Measurements from ENCODE around the gene STON2.
A peak's percentile ranks its signal among the peaks of the same experiment; 100 is the strongest.
"Not testable (repeated sequence)": the region's sequence is repeated elsewhere in the genome, so short reads cannot be mapped to it uniquely, and the experiment has no call there.

The STON2 gene

GRCh38 chr14:81263777-81264410 is 136.2 kb downstream of the STON2 start:
- DNase-seq = no peak

GRCh38 chr14:81261176-81261575 is 138.9 kb downstream of the STON2 start:
- no peak for DNase-seq

DNA sequence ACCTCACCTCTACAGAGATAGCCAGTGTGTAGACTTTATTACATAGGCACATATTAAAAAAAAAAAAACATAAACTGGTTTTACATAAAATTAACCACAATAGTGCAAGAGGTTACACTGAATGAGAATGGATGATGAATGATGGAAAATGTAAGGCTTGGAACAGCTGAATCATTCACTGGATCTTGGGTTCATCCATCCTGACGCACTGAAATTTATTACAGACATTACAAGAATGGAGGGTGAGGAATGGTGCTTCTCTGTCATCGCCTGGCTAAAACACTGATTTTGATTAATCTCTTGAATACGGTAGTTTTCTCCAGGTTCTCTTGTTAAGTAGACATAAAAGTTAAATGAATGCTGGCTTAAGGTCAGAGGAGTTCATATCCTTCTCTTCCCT is 139.4 kb downstream of the STON2 start:
- DNase-seq = no peak

- DNase-seq = no peak
Observed at GRCh38 chr14:81256289-81256960, 143.7 kb downstream of the STON2 start.

DNA sequence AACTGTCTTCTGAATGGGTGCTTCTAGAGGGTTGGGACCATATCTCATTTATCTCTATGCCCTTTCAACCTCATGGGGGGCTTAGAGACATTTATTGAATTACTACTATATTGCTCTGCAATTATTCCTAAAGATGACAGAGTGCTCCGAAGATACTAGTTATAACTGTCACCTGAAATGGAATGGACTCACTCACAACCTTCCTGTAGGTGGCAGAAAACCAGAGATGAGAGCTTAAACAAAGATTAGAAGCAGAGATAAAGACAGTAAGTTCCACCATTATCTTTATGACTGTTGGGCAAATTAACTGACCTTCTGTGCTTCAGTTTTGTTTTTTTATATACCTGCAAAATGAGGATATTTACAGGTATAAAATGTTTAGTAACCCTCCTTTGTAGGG is 147.8 kb downstream of the STON2 start:
- DNase-seq = no peak

GRCh38 chr14:81247271-81247766 is 152.8 kb downstream of the STON2 start:
- no peak for DNase-seq

GRCh38 chr14:81246461-81247270 is 153.5 kb downstream of the STON2 start:
- DNase-seq = no peak

- DNase-seq = no peak
Observed at GRCh38 chr14:81245771-81246170, 154.4 kb downstream of the STON2 start.

DNA sequence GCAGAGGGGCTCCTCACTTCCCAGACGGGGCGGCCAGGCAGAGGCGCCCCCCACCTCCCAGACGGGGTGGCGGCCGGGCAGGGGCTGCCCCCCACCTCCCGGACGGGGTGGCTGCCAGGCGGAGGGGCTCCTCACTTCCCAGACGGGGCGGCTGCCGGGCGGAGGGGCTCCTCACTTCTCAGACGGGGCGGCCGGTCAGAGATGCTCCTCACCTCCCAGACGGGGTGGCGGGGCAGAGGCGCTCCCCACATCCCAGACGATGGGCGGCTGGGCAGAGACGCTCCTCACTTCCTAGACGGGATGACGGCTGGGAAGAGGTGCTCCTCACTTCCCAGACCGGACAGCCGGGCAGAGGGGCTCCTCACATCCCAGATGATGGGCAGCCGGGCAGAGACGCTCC is 155.7 kb downstream of the STON2 start:
- not testable (repeated sequence) for DNase-seq

GRCh38 chr14:81243499-81243898 is 156.6 kb downstream of the STON2 start:
- no peak for DNase-seq

DNA sequence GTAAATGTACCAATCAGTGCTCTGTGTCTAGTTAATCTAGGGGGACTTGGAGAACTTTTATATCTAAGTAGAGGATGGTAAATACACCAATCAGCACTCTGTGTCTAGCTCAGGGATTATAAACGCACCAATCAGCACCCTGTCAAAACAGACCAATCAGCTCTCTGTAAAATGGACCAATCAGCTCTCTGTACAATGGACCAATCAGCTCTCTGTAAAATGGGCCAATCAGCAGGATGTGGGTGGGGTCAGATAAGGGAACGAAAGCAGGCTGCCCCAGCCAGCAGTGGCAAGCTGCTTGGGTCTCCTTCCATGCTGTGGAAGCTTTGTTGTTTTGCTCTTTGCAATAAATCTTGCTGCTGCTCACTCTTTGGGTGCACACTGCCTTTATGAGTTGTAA is 163.3 kb downstream of the STON2 start:
- not testable (repeated sequence) for DNase-seq

- no peak for DNase-seq
Observed at GRCh38 chr14:81236138-81236537, 164.0 kb downstream of the STON2 start.

DNA sequence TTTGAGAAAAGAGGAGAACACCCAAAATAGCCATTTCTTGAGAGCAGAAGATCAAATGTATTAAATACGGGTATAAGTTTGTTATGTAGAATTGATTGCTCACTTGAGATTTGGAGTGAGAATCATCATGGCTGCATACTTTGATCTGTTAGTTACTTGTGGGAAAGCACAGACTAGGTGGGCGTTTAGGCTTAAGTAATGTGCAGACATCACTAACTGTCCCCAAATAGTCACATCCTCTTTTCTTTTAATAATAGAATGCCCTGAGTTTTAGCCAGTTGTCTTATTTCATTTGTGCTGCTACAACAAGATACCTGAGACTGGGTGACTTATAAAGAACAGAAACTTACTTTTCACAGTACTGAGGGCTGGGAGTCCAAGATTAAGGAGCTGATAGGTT is 165.0 kb downstream of the STON2 start:
- DNase-seq = no peak

- no peak for DNase-seq
Observed at GRCh38 chr14:81234278-81234677, 165.8 kb downstream of the STON2 start.

- no peak for DNase-seq
Observed at GRCh38 chr14:81233615-81234014, 166.5 kb downstream of the STON2 start.

- no peak for DNase-seq
Observed at GRCh38 chr14:81231540-81231939, 168.6 kb downstream of the STON2 start.

- DNase-seq = no peak
Observed at GRCh38 chr14:81224222-81224621, 175.9 kb downstream of the STON2 start.

- not testable (repeated sequence) for DNase-seq
Observed at GRCh38 chr14:81223788-81224187, 176.3 kb downstream of the STON2 start.

GRCh38 chr14:81222691-81223090 is 177.4 kb downstream of the STON2 start:
- DNase-seq = no peak

- no peak for DNase-seq
Observed at GRCh38 chr14:81222126-81222525, 178.0 kb downstream of the STON2 start.

DNA sequence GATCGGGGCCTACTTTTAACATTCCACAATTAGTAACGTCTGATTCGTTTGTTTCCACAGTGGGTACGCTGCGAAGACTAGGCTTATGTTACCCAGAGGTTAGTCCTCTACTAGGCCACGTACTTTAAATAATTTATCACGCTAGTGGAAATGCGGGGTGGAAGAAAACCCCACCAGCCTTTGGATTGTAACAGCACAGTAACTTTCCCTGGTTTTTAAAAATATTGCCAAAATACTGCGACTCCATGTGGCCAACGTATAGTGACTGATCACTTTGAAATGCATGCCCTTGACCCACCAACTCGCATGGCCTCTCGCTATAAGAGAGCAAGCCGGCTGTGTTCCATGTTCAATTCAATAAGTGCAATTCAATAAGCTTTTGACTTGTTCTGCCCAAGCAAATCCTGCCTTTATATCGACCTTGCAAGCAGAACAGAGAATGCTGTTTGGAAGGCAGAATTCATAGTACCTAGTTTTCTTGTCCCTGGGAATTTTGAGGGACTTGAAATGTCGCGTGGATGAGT is 178.5 kb downstream of the STON2 start:
- DNase-seq = no peak

- DNase-seq = peak; percentile 93
Observed at GRCh38 chr14:81220830-81221578, 179.1 kb downstream of the STON2 start, which contains the start of gene GTF2A1. TSS of gene GTF2A1 (minus strand) at chr14:81220959. CDS start at chr14:81220518, 441 bp downstream.

GRCh38 chr14:81220580-81220829 is 179.6 kb downstream of the STON2 start:
- no peak for DNase-seq

Data from activated CD4-positive, CD25-positive, alpha-beta regulatory T cell treated with anti-CD3 and anti-CD28 coated beads, Interleukin-2, amount 50 U/mL, for 72 hours (primary cell).